Measurements from ENCODE around the gene NDUFS2.
"Not testable (repeated sequence)": the region's sequence is repeated elsewhere in the genome, so short reads cannot be mapped to it uniquely, and the experiment has no call there.

Gene NDUFS2

DNA sequence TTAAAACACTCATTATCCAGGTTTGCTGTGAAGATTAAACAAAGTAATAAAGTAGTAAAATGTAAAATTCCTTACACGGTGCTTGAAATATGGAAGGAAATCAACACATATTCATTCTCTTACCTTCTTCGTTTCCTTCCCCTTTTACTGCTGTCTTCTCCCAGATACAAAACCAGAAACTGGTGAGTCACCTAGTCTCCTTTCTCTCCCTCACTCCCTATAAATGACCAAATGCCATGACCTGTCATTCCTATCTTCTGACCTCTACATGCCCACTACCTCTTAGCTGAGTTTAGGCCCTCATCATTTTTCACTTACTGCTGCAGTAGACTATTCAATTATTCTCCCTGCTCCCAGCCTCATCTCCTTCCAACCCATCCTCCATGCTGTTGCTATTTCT is 40.1 kb downstream of the NDUFS2 start:
- TF ChIP-seq, protein P1, sequence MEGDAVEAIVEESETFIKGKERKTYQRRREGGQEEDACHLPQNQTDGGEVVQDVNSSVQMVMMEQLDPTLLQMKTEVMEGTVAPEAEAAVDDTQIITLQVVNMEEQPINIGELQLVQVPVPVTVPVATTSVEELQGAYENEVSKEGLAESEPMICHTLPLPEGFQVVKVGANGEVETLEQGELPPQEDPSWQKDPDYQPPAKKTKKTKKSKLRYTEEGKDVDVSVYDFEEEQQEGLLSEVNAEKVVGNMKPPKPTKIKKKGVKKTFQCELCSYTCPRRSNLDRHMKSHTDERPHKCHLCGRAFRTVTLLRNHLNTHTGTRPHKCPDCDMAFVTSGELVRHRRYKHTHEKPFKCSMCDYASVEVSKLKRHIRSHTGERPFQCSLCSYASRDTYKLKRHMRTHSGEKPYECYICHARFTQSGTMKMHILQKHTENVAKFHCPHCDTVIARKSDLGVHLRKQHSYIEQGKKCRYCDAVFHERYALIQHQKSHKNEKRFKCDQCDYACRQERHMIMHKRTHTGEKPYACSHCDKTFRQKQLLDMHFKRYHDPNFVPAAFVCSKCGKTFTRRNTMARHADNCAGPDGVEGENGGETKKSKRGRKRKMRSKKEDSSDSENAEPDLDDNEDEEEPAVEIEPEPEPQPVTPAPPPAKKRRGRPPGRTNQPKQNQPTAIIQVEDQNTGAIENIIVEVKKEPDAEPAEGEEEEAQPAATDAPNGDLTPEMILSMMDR (conservative IDR thresholded peaks at IDR 0.05) = no peak
- H3K27ac ChIP-seq = no peak overlapping the region

DNA sequence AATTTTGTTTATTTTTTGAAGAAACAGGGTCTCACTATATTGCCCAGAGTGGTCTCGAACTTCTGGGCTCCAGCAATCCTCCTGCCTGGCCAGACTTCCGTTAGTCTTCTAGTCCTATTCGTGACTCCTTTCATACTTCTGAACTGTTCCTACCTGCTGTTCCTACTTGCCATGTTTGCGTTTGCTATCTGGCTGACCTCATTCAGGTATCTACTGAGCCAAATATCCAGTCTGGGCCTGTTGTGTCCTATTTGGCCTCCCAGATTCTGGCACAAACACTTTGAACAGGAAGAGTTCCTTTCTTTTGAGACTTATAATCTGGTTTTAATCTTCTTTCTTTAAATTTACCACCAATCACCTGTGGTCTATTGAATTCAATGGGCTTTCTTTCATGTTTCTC is 42.7 kb downstream of the NDUFS2 start:
- H3K27ac ChIP-seq = no peak overlapping the region
- TF ChIP-seq, protein P1 (conservative IDR thresholded peaks at IDR 0.05) = no peak

GRCh38 chr1:161250100-161250499 is 47.9 kb downstream of the NDUFS2 start:
- not testable (repeated sequence) for H3K27ac ChIP-seq

DNA sequence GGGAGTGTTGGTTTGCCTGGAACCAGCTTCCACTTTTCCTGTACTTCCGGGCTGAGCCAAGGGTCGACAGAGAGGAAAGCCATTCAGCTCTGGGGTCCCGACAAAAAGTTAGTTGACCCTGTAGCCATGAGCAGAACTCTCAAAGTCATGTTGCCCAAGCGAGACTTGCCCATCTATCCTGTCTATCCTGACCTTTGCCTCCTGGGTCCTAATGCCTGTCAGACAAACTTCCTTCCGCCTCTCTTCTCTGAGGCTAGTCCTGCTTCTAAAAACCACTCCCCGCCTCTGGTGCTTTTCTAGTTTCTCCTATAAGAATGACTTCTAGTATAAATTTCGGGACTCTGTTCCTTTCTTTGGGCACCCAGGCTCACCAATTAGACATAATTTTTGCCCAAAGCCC is 48.7 kb downstream of the NDUFS2 start:
- no peak overlapping the region for H3K27ac ChIP-seq
- TF ChIP-seq, protein P1 (conservative IDR thresholded peaks at IDR 0.05) = no peak

GRCh38 chr1:161251579-161251978 is 49.4 kb downstream of the NDUFS2 start:
- H3K27ac ChIP-seq = no peak overlapping the region
- TF ChIP-seq, protein P1 (conservative IDR thresholded peaks at IDR 0.05) = no peak

GRCh38 chr1:161255302-161255701 is 53.1 kb downstream of the NDUFS2 start:
- H3K27ac ChIP-seq = not testable (repeated sequence)

GRCh38 chr1:161255955-161256520 is 53.9 kb downstream of the NDUFS2 start:
- H3K27ac ChIP-seq = not testable (repeated sequence)

DNA sequence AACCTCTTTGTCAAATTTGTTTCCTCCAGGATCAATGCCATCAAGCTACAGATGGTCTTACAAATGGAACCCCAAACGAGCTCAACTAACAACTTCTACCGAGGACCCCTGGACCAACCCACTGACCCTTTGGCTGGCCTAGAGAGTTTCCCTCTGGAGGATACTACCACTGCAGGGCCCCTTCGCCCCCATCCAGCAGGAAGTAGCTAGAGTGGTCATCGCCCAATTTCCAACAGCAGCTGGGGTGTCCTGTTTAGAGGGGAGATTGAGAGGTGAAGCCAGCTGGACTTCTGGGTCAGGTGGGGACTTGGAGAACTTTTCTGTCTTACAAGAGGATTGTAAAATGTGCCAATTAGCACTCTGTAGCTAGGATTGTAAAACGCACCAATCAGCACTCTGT is 54.9 kb downstream of the NDUFS2 start:
- H3K27ac ChIP-seq = not testable (repeated sequence)

DNA sequence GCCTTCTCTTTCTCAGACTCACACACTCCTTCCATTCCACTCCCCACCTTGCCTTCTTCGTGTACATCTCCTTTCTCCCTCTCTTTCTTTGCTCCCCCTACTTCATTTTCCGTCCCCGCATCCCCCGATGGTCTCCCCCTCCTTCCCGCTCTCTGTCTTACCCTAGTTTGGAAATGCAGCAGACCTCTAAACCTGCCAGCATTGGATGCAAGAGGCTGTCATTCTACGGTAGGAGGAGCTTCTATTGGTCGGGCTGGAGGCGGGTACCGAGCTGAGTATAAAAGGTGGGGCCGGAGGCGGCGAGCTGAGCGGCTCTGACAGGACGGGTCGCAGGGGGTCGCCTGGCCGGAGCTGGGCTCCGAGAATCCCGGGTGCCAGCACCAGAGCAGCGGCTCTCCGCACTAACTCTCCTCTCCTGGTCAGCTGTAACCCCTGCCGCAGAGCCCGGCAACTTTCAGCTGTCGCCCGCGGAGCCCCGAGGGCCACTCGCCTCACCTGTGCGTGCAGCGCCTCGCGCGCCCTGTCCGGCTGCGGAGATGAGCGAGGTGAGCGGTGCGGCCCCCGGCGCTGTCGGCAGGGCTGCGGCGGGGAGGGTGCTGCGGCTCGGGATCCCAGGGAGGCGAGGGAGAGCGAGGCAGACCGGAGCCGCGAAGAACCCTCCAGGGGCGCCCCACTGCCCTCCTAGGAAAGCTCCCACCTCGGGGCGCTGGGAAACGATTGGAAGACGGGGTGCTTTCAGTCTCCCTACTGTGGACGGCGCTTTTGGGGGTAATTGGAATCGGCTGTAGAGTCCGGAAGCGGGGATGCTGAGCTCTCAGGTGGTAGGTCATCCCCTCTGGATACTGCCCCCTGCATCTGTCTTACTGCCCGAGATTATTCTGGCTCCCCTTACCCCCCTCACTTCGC is 56.5 kb downstream of the NDUFS2 start, which contains the start of gene PCP4L1:
Gene PCP4L1 (plus strand): TSS at position 307 of the 906 bp plus-strand sequence. CDS start 230 bp downstream, at position 537.
- peak within 1 kb of the TSS; percentile 13; the same call in 1 of the 2 replicates for H3K27ac ChIP-seq
- TF ChIP-seq, protein P1 (conservative IDR thresholded peaks at IDR 0.05) = no peak
